Sigmoid colon (tissue), 4 donors: ENCODE measurements around the gene LIPF.

ENCODE experiments used
- POLR2A ChIP-seq, 2 donors: fragments of 450-650 bp; IDR thresholded peaks; one replicate each; pipeline ENCODE4 v1.6.1; 2016; ENCODE audit warnings: antibody characterized with exemption in 2 of 2, mild to moderate bottlenecking in 2 of 2, moderate library complexity in 2 of 2
- POLR2AphosphoS5 ChIP-seq, 4 donors: sonication (generic); formaldehyde crosslinking; IDR thresholded peaks; one replicate each; pipeline ENCODE4 v1.6.1; 2017; ENCODE audit warnings: antibody characterized with exemption in 4 of 4
- TF ChIP-seq, protein P1 (sequence below), 4 experiments: fragments of 450-650 bp in 3 of 4; fragments of 200-600 bp in 1 of 4; IDR thresholded peaks; one replicate each; pipeline ENCODE4 v1.5.1; 2016 to 2019; ENCODE audit warnings: antibody characterized with exemption in 4 of 4, mild to moderate bottlenecking in 3 of 4, moderate library complexity in 2 of 4

GRCh38 chr10:88642209-88642608 is 22.0 kb upstream of the LIPF start:
- TF ChIP-seq POLR2AphosphoS5 (IDR thresholded peaks at IDR 0.05) (no peak), POLR2A (IDR thresholded peaks at IDR 0.05) (no peak)
- TF ChIP-seq, protein P1, sequence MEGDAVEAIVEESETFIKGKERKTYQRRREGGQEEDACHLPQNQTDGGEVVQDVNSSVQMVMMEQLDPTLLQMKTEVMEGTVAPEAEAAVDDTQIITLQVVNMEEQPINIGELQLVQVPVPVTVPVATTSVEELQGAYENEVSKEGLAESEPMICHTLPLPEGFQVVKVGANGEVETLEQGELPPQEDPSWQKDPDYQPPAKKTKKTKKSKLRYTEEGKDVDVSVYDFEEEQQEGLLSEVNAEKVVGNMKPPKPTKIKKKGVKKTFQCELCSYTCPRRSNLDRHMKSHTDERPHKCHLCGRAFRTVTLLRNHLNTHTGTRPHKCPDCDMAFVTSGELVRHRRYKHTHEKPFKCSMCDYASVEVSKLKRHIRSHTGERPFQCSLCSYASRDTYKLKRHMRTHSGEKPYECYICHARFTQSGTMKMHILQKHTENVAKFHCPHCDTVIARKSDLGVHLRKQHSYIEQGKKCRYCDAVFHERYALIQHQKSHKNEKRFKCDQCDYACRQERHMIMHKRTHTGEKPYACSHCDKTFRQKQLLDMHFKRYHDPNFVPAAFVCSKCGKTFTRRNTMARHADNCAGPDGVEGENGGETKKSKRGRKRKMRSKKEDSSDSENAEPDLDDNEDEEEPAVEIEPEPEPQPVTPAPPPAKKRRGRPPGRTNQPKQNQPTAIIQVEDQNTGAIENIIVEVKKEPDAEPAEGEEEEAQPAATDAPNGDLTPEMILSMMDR (IDR thresholded peaks at IDR 0.05) = no peak
